ENCODE measurements around the gene TRPC4. TPM values are rescaled to one million over a fixed set of nuclear protein-coding genes. Genes with fewer than 3 reads are reported as not detected.
"Not testable (repeated sequence)": the region's sequence is repeated elsewhere in the genome, so short reads cannot be mapped to it uniquely, and the experiment has no call there.

The TRPC4 gene
- total RNA-seq, 1 experiment from 2014 or later = not detected

DNA sequence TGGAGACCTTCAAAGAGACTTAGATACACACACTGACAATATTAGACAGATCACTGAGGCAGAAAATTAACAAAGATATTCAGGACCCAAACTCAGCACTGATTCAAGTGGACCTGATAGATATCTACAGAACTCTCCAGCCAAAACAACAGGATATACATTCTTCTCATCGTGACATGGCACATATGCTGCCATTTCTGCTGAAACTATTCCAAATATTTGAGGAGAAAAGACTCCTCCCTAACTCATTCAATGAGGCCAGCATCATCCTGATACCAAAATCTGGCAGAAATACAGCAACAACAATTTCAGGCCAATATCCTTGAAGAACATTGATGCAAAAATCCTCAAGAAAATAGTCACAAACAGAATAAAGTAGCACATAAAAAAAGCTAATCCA lies 53.3 kb downstream of the TRPC4 start:
- POLR2A ChIA-PET = no interaction called here
- peaks cover 18% of the 10 kb centered on the region for H3K9me3 Mint-ChIP-seq (ENCODE audit: unreplicated experiment)

DNA sequence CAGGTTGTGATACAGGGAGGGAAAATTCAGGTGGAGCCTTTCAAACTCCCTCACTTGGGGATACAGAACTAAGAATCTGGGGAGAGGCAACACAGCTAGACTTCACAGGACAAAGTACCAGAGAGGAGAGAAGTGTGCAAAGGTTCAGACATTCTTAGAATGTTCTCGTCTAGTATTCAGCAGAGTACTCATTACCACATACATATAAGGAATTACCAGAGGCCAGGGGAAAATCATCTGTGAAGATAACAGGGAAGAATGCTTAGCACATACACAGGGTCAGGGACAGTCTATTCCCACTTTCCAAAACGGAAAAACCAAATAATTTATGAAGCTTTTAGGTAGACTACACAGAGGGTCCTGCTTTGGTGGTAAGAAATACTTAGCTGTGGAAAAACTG lies 58.1 kb downstream of the TRPC4 start:
- H3K4me1 Mint-ChIP-seq (ENCODE audit: insufficient read depth, unreplicated experiment) = no peaks in the 10 kb centered on the region
- intact Hi-C loops (cut with micrococcal nuclease) = no loop called here
- TF ChIP-seq, protein P1, sequence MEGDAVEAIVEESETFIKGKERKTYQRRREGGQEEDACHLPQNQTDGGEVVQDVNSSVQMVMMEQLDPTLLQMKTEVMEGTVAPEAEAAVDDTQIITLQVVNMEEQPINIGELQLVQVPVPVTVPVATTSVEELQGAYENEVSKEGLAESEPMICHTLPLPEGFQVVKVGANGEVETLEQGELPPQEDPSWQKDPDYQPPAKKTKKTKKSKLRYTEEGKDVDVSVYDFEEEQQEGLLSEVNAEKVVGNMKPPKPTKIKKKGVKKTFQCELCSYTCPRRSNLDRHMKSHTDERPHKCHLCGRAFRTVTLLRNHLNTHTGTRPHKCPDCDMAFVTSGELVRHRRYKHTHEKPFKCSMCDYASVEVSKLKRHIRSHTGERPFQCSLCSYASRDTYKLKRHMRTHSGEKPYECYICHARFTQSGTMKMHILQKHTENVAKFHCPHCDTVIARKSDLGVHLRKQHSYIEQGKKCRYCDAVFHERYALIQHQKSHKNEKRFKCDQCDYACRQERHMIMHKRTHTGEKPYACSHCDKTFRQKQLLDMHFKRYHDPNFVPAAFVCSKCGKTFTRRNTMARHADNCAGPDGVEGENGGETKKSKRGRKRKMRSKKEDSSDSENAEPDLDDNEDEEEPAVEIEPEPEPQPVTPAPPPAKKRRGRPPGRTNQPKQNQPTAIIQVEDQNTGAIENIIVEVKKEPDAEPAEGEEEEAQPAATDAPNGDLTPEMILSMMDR (IDR thresholded peaks at IDR 0.05; ENCODE audit: unreplicated experiment) = no peak
- ChIA-PET CTCF (interaction anchor here (0.7 kb wide), 1 partner anchor 738 kb away, joined by 3 read pairs; no protein-coding TSS in a partner anchor), POLR2A (no interaction called here)
- no peak overlapping the region for H3K4me3 Mint-ChIP-seq (ENCODE audit: unreplicated experiment)
- no peak for DNase-seq (ENCODE audit: unreplicated experiment)
- H3K9me3 Mint-ChIP-seq (ENCODE audit: unreplicated experiment) = no peaks in the 10 kb centered on the region
- no peak overlapping the region for H3K27ac Mint-ChIP-seq (ENCODE audit: low read depth, unreplicated experiment)
- BruUV-seq (replicated peaks) = no TSS peak
- H3K36me3 Mint-ChIP-seq (ENCODE audit: insufficient read depth, unreplicated experiment) = no peaks in the 10 kb centered on the region
- no peaks in the 10 kb centered on the region for H3K27me3 Mint-ChIP-seq (ENCODE audit: insufficient read depth, unreplicated experiment)

More for the DNA sequence above, 53.3 kb downstream of the TRPC4 start:
- TF ChIP-seq, protein P1 (IDR thresholded peaks at IDR 0.05; ENCODE audit: unreplicated experiment) = no peak
- Mint-ChIP-seq H3K4me1 (ENCODE audit: insufficient read depth, unreplicated experiment) (no peaks in the 10 kb centered on the region), H3K36me3 (ENCODE audit: insufficient read depth, unreplicated experiment) (no peaks in the 10 kb centered on the region), H3K27ac (ENCODE audit: low read depth, unreplicated experiment) (no peak overlapping the region), H3K27me3 (ENCODE audit: insufficient read depth, unreplicated experiment) (no peaks in the 10 kb centered on the region), H3K4me3 (ENCODE audit: unreplicated experiment) (no peak overlapping the region)
- CTCF ChIA-PET = no interaction called here
- no TSS peak for BruUV-seq (replicated peaks)
- DNase-seq (ENCODE audit: unreplicated experiment) = no peak
- intact Hi-C loops (cut with micrococcal nuclease) = no loop called here

DNA sequence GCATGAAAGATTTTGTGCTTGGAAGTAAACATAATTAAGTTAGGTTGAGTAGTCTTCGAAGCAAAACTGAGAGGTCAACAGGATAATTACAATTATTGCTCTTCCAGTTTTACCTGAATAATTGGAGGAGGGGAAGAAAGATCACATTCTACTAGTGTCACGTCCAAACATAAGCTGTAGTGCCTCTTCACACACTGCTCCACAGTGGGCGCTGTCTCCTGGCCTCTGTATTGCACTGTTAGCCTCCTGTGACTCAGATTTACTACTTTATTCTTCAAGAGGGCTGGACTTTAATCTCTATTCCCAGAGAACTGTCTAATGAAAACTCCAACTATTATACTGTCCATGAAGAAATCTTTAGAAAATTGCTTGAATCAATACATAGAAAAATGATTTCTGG lies 62.9 kb downstream of the TRPC4 start:
- DNase-seq (ENCODE audit: unreplicated experiment) = peak; percentile 2
- H3K4me3 Mint-ChIP-seq (ENCODE audit: unreplicated experiment) = no peak overlapping the region
- intact Hi-C loops (cut with micrococcal nuclease) = no loop called here
- no peaks in the 10 kb centered on the region for H3K36me3 Mint-ChIP-seq (ENCODE audit: insufficient read depth, unreplicated experiment)
- no peaks in the 10 kb centered on the region for H3K27me3 Mint-ChIP-seq (ENCODE audit: insufficient read depth, unreplicated experiment)
- POLR2A ChIA-PET = no interaction called here
- no TSS peak for BruUV-seq (replicated peaks)
- TF ChIP-seq, protein P1 (IDR thresholded peaks at IDR 0.05; ENCODE audit: unreplicated experiment) = no peak
- no peak overlapping the region for H3K27ac Mint-ChIP-seq (ENCODE audit: low read depth, unreplicated experiment)
- CTCF ChIA-PET = no interaction called here
- no peaks in the 10 kb centered on the region for H3K4me1 Mint-ChIP-seq (ENCODE audit: insufficient read depth, unreplicated experiment)
- H3K9me3 Mint-ChIP-seq (ENCODE audit: unreplicated experiment) = no peaks in the 10 kb centered on the region

DNA sequence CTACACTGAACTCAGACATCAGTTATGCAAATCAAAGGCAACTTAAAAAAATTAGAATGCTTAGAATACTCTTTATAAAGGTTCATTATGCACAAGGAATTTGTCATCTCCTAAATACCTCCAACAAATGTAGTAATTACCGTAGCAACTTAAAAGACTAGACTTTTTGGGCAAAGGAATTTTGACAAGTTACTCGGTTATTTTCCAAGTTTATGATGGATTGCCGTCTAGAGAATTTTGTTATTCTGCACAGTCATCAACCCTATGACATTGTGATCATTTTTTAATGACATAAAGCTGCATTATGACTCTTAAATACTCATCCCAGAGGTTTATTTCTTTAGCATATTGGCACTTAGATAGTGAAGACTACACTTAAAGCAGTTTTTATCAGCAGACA lies 71.9 kb downstream of the TRPC4 start:
- CTCF ChIA-PET = interaction anchor here (0.6 kb wide), 1 partner anchor 55 kb away, joined by 3 read pairs; no protein-coding TSS in a partner anchor
- TF ChIP-seq, protein P1 (IDR thresholded peaks at IDR 0.05; ENCODE audit: unreplicated experiment) = no peak
- H3K36me3 Mint-ChIP-seq (ENCODE audit: insufficient read depth, unreplicated experiment) = no peaks in the 10 kb centered on the region
- intact Hi-C loops (cut with micrococcal nuclease) = no loop called here
- POLR2A ChIA-PET = no interaction called here
- H3K9me3 Mint-ChIP-seq (ENCODE audit: unreplicated experiment) = no peaks in the 10 kb centered on the region
- no peak overlapping the region for H3K27ac Mint-ChIP-seq (ENCODE audit: low read depth, unreplicated experiment)
- peaks cover 12% of the 10 kb centered on the region for H3K27me3 Mint-ChIP-seq (ENCODE audit: insufficient read depth, unreplicated experiment)
- DNase-seq (ENCODE audit: unreplicated experiment) = no peak
- no peak overlapping the region for H3K4me3 Mint-ChIP-seq (ENCODE audit: unreplicated experiment)
- BruUV-seq (replicated peaks) = no TSS peak
- no peaks in the 10 kb centered on the region for H3K4me1 Mint-ChIP-seq (ENCODE audit: insufficient read depth, unreplicated experiment)

DNA sequence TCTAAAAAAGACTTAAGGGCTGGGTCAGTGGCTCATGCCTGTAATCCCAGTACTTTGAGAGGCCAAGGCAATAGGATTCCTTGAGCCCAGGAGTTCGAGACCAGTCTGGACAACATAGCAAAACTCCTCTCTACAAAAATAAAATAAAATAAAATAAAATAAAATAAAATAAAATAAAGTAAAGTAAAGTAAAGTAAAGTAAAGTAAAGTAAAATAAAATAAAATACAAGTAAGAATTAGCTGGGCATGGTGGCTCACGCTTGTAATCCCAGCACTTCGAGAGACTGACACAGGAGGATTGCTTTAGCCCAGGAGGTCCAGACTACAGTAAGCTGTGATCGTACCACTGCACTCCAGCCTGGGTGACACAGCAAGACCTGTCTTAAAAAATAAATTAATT lies 72.8 kb downstream of the TRPC4 start:
- CTCF ChIA-PET = interaction anchor here (0.6 kb wide), 1 partner anchor 132 kb away, joined by 3 read pairs; no protein-coding TSS in a partner anchor
- H3K9me3 Mint-ChIP-seq (ENCODE audit: unreplicated experiment); H3K4me3 Mint-ChIP-seq (ENCODE audit: unreplicated experiment); DNase-seq (ENCODE audit: unreplicated experiment); BruUV-seq (replicated peaks); intact Hi-C loops (cut with micrococcal nuclease); H3K4me1 Mint-ChIP-seq (ENCODE audit: insufficient read depth, unreplicated experiment); H3K36me3 Mint-ChIP-seq (ENCODE audit: insufficient read depth, unreplicated experiment); H3K27ac Mint-ChIP-seq (ENCODE audit: low read depth, unreplicated experiment); POLR2A ChIA-PET: not testable (repeated sequence)
- H3K27me3 Mint-ChIP-seq (ENCODE audit: insufficient read depth, unreplicated experiment) = peaks cover 12% of the 10 kb centered on the region
